HG03521 (cell line): ENCODE measurements around the gene PNMA8B.
"Not testable (repeated sequence)": the region's sequence is repeated elsewhere in the genome, so short reads cannot be mapped to it uniquely, and the experiment has no call there.

Experiments used
- ATAC-seq: cut with Tn5 transposase; IDR thresholded peaks from one replicate; pipeline ENCODE4 v1.9.1; 2021; ENCODE audit warnings: mild to moderate bottlenecking, moderate library complexity; ENCODE audit not compliant: unreplicated experiment

PNMA8B gene

DNA sequence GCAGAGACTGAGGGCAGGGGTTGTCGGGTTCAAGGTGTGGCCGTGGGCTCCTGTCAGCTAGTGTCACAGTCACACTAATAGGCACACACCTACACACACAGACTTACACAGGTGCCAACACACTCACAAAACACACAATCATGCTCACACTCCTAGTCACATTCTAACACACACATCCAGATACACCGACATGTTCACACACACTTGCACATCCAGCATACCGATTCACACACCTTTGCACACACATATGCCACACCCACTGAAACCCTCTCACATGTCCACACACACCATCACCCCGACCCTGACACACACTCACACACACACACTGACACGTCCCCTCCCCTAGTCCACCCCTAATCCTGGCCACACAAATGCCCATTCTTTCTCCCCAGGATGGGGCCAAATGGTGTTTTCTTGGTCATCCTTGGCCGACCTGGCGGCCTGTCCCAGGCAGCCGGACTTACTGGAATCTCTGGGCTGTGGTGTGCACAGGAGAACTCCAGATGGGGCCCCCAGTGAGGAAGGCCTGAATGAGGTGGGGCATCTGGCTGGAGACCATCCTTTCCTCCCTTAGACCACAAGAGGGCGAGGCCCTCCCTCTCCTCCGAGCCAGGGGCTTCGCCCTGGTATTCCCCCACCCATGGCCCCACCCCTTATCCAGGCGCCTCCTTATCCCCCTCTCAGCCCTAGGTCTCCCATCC is 19.1 kb upstream of the PNMA8B start:
- no peak for ATAC-seq

GRCh38 chr19:46513461-46514236 is 18.0 kb upstream of the PNMA8B start:
- no peak for ATAC-seq

- no peak for ATAC-seq
These were observed 15.6 kb upstream of the PNMA8B start for GRCh38 chr19:46511237-46511636.

- no peak for ATAC-seq
These were observed 12.5 kb upstream of the PNMA8B start for GRCh38 chr19:46508206-46508605.

- no peak for ATAC-seq
These were observed 8.3 kb upstream of the PNMA8B start for GRCh38 chr19:46503848-46504453.

- no peak for ATAC-seq
These were observed 7.2 kb upstream of the PNMA8B start for GRCh38 chr19:46502891-46503290.

DNA sequence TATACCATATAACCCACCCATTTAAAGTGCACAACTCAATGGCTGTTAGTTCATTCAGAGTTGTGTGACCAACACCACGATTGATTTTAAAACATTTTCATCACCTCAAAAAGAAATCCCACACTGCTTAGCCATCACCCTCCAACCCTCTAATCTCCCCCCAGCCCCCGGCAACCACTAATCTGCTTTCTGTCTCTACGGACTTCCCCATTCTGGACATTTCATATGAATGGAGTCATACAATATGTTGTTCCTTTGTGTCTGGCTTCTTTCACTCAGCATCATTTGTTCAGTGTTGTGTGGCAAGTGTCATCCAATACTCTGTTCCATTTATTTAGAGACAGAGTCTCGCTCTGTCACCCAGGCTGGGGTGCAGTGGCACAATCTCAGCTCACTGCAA is 4.0 kb upstream of the PNMA8B start:
- ATAC-seq, result no peak

GRCh38 chr19:46497773-46498172 is 2.1 kb upstream of the PNMA8B start:
- ATAC-seq, result no peak

DNA sequence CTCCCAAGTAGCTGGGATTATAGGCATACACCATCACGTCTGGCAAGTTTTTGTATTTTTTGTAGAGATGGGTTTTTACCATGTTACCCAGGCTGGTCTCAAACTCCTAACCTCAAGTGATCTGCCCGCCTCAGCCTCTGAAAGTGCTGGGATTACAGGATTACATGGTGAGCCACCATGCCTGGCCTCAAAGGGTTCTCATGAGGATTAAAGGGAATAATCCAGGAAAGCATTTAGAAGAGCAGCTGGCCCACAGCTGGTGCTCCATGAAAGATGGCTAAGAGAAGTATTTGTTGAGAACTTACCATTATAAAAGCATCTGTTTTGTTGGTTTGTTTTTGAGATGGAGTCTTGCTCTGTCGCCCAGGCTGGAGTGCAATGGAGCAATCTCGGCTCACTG is 1.2 kb upstream of the PNMA8B start:
- not testable (repeated sequence) for ATAC-seq

DNA sequence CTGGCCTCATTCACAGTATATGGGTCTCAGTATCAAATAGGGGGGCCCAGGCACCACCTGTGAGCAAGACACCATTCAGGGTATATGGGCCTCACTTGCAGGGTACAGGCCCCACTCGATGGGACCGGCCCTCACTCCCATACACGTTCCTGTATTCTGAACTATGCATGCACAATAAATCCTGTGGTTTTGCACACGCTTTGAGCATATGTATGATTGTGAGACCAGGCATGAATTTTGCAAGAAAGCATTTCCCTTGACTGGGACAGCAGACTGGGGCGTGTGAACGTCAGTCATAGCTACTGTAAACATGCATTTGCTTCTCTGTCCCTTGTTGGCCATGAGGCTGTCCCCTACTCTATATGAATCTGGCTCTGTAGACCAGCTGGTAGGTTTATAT is 637 bp upstream of the PNMA8B start:
- no peak for ATAC-seq

- ATAC-seq, result no peak
These were observed 504 bp downstream of the PNMA8B start for GRCh38 chr19:46494941-46495785.

- no peak for ATAC-seq
These were observed 1.3 kb downstream of the PNMA8B start for GRCh38 chr19:46494146-46494940.

DNA sequence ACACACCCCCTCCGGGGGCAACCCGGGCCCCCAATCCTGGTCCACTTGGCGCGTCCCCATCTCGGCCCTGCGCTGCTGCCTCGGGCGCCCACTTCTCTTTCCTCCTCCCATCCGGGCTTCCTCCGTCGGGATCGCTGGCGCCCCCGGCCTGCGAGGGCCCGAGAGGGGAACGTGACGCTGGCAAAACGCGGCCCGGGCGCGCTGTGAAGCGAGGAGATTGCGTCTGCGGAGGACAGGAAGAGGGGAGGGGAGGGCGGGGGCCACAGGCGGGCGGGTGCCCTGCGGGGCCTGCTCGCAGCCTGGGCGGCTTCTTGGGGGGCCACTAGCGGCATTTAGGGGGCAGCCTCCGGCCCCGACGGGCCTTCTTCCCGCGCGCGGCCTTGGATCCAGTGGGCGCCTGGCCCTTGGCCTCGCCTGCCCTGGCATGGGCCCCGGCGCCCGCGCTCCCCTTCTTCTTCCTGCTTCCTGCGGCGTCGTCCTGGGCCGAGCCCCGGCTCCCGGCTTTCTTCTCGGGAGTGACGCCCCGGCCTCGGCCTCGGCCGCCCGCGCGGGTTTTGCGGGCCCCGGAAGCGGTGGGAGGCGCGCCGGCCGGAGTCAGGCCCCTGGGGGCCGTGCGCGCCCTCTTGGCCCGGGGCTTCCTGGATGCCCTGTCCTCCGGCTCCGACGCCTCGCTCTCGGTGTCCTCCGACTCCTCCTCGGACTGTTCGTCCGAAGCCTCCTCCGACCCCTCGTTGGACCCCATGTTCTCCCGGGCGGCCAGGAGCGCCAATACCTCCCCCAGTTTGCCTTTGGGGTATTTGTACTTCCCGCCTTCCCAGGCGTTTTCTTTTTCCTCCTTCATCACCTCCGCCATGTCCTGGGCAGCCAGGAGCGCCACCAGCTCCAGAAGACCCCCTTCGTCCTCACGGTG is 2.2 kb downstream of the PNMA8B start:
- ATAC-seq, result no peak

- no peak for ATAC-seq
These were observed 2.8 kb downstream of the PNMA8B start for GRCh38 chr19:46492841-46493235.

- ATAC-seq, result no peak
These were observed 3.5 kb downstream of the PNMA8B start for GRCh38 chr19:46491975-46492682.

GRCh38 chr19:46490774-46491173 is 4.9 kb downstream of the PNMA8B start:
- ATAC-seq, result no peak

DNA sequence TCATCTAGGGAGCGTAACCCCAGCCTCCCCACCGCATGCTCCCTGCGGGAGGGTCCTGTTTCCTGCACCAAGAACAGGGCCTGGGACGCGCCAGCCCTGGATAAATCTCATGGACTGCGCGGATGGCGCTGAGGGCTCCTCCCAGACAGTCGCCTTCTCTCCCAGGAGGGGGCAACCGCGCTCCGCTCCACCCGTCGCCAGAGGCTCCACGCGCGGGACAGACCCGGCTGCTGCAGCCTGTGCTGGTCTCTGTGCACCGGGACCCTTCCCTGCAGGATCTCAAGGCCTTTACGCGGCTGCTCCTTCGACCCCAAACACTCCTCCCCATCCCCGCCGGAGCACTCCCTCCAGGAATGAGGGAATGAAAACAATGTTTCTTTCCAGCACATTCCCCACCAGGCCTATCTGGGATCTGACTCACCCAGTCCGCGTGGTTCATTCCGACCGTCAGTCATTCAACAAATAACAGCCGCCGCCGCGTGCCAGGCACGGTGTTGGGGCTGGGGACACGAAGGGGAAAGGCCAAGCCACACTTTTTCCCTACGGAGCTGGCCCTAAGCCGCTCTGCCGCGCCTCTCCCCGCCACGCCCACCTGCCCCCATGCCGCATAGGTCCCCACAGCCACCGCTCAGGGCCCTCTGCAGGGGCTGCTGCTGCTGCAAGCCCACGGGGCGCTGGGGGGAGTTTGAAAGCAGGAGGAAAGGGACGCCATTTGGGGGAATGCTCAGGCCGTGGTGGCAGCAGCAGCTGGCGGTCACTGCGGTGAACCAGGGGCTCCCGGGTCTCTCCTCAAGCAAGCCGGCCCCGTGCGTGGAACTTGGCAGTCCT is 6.0 kb downstream of the PNMA8B start:
- ATAC-seq, result no peak

- ATAC-seq, result no peak
These were observed 7.1 kb downstream of the PNMA8B start for GRCh38 chr19:46488551-46488950.
